Fibroblast of skin of back (primary cell): Measurements from ENCODE around the gene BTN3A1. TPM values are rescaled to one million over a fixed set of nuclear protein-coding genes. Genes with fewer than 3 reads are reported as not detected.
"Not testable (repeated sequence)": the region's sequence is repeated elsewhere in the genome, so short reads cannot be mapped to it uniquely, and the experiment has no call there.

Source experiments
- DNase-seq: peaks from one replicate; pipeline ENCODE4 v3.0.0-alpha.2; 2013
- polyA plus RNA-seq, 2 experiments: library from polyadenylated mRNA; unstranded; fragments of 120-200 nt; gene quantifications; one replicate each; pipeline ENCODE4 v1.2.1, GENCODE V29; 2013; ENCODE audit not compliant: insufficient read length in 2 of 2

BTN3A1 gene
- polyA plus RNA-seq (2013, experiment 1 of 2; ENCODE audit: insufficient read length): 8.5 TPM
- polyA plus RNA-seq (2013, experiment 2 of 2; ENCODE audit: insufficient read length): 11.9 TPM

- peak; percentile 77 for DNase-seq
These were observed at the start of gene BTN3A1 for GRCh38 chr6:26401987-26402658. TSS of gene BTN3A1 (plus strand) at chr6:26402275. CDS start at chr6:26405564, 3,289 bp downstream.

- DNase-seq: no peak
These were observed 49.8 kb upstream of the BTN3A1 start for GRCh38 chr6:26352315-26352714.

GRCh38 chr6:26354162-26354561 is 47.9 kb upstream of the BTN3A1 start:
- DNase-seq: no peak

GRCh38 chr6:26355366-26355765 is 46.7 kb upstream of the BTN3A1 start:
- DNase-seq: no peak

DNA sequence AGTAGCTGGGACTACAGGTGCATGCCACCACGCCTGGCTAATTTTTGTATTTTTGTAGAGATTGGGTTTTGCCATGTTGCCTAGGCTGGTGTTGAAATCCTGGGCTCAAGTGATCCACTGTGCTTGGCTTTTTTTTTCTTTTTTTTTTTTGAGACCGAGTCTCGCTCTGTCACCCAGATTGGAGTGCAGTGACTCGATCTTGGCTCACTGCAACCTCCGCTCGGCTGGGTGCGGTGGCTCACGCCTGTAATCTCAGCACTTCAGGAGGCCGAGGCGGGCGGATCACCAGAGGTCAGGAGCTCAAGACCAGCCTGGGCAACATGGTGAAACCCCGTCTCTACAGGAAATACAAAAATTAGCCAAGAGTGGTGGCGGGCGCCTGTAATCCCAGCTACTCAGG is 44.5 kb upstream of the BTN3A1 start:
- DNase-seq: not testable (repeated sequence)

- no peak for DNase-seq
These were observed 43.5 kb upstream of the BTN3A1 start for GRCh38 chr6:26358511-26358981.

- no peak for DNase-seq
These were observed 42.3 kb upstream of the BTN3A1 start for GRCh38 chr6:26359765-26360164.

- DNase-seq: no peak
These were observed 41.3 kb upstream of the BTN3A1 start for GRCh38 chr6:26360451-26361416.

DNA sequence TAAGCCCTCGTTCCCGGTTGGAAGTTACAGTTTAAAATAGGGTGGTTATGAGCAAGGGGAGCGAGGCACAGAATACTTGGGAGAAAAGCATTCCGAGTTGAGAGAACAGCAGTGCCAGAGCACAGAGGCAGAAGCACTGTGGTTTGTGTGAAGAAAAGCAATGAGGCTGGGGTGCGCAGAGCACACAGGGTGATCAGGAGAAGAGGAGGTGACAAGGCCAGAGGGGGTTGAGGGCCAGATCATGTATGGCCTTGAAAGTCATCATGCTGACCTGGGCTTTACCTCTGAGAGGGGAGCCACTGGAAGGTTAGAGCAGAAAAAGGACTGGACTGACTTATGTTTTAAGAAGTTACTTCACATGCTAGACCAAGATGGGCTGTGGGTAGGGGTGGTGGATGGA is 40.5 kb upstream of the BTN3A1 start:
- DNase-seq: no peak

GRCh38 chr6:26362093-26362835 is 39.8 kb upstream of the BTN3A1 start:
- no peak for DNase-seq

GRCh38 chr6:26362836-26363220 is 39.2 kb upstream of the BTN3A1 start:
- no peak for DNase-seq

- peak; percentile 25 for DNase-seq
These were observed 38.0 kb upstream of the BTN3A1 start for GRCh38 chr6:26363882-26364701.

- DNase-seq: no peak
These were observed 36.5 kb upstream of the BTN3A1 start for GRCh38 chr6:26365633-26365995.

DNA sequence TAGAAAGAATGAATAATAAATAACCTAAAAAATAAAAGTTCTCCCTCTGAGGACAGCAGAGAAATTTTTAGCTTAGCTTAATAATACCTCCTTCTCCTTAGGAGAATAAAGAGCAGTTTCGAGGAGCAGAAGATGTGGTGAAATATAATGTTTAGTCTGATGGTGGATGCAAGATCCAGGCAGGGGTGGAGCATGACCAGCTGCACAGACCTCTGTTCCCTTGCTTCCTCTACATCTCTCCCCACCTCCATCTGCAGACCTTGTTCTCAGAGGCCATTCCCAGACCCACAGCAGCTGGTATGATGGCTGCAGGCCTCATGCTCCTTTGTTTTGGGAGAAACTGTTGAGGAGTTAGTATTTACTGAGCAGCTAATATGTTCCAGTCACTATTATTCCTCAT is 35.6 kb upstream of the BTN3A1 start:
- DNase-seq: no peak

GRCh38 chr6:26367114-26367513 is 35.0 kb upstream of the BTN3A1 start:
- DNase-seq: no peak

- DNase-seq: not testable (repeated sequence)
These were observed 30.3 kb upstream of the BTN3A1 start for GRCh38 chr6:26371813-26372212.

- no peak for DNase-seq
These were observed 29.5 kb upstream of the BTN3A1 start for GRCh38 chr6:26372308-26373144.

DNA sequence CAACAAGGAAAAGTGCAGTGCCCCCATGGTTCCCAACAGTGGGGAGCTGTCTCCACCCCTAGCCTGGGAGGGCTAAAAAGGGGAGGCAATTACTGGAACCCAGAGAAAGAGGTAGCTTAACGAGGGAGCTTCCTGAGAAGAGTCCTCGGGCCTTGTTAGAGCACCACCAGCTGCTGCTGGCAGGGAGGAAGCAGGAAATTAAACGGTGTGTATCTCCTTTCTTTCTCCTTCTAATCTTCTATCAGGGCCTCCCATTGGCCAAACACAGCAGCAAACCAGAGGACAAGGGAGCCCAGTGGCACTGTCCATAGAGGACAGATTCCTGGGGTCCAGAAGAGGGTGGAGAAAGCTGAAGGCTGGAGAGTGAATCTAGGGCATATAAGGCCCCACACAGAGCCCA is 26.8 kb upstream of the BTN3A1 start:
- no peak for DNase-seq

GRCh38 chr6:26377719-26378118 is 24.4 kb upstream of the BTN3A1 start:
- DNase-seq: no peak

DNA sequence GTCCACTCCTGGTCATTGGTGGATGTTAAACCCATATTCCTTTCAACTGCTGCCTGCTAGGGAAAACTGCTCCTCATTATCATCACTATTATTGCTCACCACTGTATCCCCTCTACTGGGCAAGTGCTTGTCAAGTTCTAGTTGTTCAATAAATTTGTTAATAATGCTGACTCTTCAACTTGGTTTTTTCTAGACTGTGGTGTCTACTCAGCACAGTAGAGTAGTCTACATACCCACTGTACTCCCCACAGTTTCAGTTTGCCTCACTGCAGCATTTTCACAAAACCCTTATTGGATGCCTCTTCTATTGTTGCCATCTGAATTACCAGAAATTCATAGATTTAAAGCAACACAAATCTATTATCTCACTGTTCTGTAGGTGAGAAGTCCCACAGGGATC is 23.9 kb upstream of the BTN3A1 start:
- not testable (repeated sequence) for DNase-seq

DNA sequence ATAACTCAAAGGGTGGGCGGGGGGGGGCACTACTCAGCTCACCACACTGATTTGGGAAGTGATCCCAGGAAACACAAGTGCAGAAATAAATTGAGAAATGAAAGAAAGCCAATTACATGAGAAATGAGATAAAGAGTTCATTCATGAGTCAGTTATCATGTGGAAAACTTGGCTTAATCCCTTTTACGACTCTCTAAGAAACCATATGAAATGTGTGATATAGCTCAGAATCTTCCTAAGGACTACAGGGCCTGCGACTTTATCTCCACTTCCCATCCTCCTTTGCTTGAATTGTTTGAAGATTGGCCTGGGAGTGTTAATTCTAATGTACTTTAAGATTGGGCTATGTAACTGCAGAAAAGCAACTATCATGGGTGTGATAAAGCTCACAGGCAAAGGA is 22.8 kb upstream of the BTN3A1 start:
- DNase-seq: no peak
